ENCODE measurements around the gene DCUN1D3.
"Not testable (repeated sequence)": the region's sequence is repeated elsewhere in the genome, so short reads cannot be mapped to it uniquely, and the experiment has no call there.

DCUN1D3 gene

GRCh38 chr16:20886320-20886719 lies 13.8 kb downstream of the DCUN1D3 start:
- no peak for DNase-seq

- no peak for DNase-seq
Measured at GRCh38 chr16:20884240-20884556, 16.0 kb downstream of the DCUN1D3 start.

- no peak for DNase-seq
Measured at GRCh38 chr16:20883554-20884239, 16.5 kb downstream of the DCUN1D3 start.

GRCh38 chr16:20881503-20881878 lies 18.7 kb downstream of the DCUN1D3 start:
- no peak for DNase-seq

- no peak for DNase-seq
Measured at GRCh38 chr16:20880867-20881502, 19.2 kb downstream of the DCUN1D3 start.

GRCh38 chr16:20879175-20880040 lies 20.8 kb downstream of the DCUN1D3 start:
- DNase-seq = no peak

- DNase-seq = no peak
Measured at GRCh38 chr16:20878682-20879147, 21.4 kb downstream of the DCUN1D3 start.

- DNase-seq = no peak
Measured at GRCh38 chr16:20875355-20875650, 24.9 kb downstream of the DCUN1D3 start.

- DNase-seq = no peak
Measured at GRCh38 chr16:20874088-20874581, 26.0 kb downstream of the DCUN1D3 start.

GRCh38 chr16:20873331-20873730 lies 26.8 kb downstream of the DCUN1D3 start:
- DNase-seq = no peak

GRCh38 chr16:20871941-20872815 lies 28.0 kb downstream of the DCUN1D3 start:
- DNase-seq = no peak

- DNase-seq = no peak
Measured at GRCh38 chr16:20871258-20871657, 28.9 kb downstream of the DCUN1D3 start.

- no peak for DNase-seq
Measured at GRCh38 chr16:20870122-20870820, 29.9 kb downstream of the DCUN1D3 start.

GRCh38 chr16:20868890-20869289 lies 31.3 kb downstream of the DCUN1D3 start:
- DNase-seq = no peak

- DNase-seq = no peak
Measured at GRCh38 chr16:20867585-20867984, 32.6 kb downstream of the DCUN1D3 start.

GRCh38 chr16:20866801-20867200 lies 33.4 kb downstream of the DCUN1D3 start:
- DNase-seq = no peak

- DNase-seq = no peak
Measured at GRCh38 chr16:20866145-20866772, 33.9 kb downstream of the DCUN1D3 start.

GRCh38 chr16:20865420-20866131 lies 34.6 kb downstream of the DCUN1D3 start:
- DNase-seq = no peak

- not testable (repeated sequence) for DNase-seq
Measured at GRCh38 chr16:20864376-20864775, 35.8 kb downstream of the DCUN1D3 start.

GRCh38 chr16:20862162-20862960 lies 37.8 kb downstream of the DCUN1D3 start:
- no peak for DNase-seq
